Left ventricle myocardium inferior (tissue), 1 donor: ENCODE measurements around the gene VSTM2B. TPM values are rescaled to one million over a fixed set of nuclear protein-coding genes. Genes with fewer than 3 reads are reported as not detected.

Experiments
- DNase-seq: peaks from one replicate; pipeline ENCODE4 v3.0.0-alpha.2; 2020
- H3K27ac ChIP-seq: fragments of 200-600 bp; replicated peaks from 2 replicates; pipeline ENCODE4 v1.8.0; 2021
- H3K27me3 ChIP-seq: fragments of 200-600 bp; 2 replicates; pipeline ENCODE4 v1.8.0; 2021; ENCODE audit warnings: low read depth
- H3K36me3 ChIP-seq: fragments of 200-600 bp; 2 replicates; pipeline ENCODE4 v1.8.0; 2021
- H3K4me1 ChIP-seq: fragments of 200-600 bp; 2 replicates; pipeline ENCODE4 v1.8.0; 2021
- H3K4me3 ChIP-seq: fragments of 200-600 bp; 2 replicates; pipeline ENCODE4 v1.8.0; 2021; ENCODE audit warnings: mild to moderate bottlenecking, moderate library complexity
- H3K9me3 ChIP-seq: fragments of 200-600 bp; replicated peaks from 2 replicates; pipeline ENCODE4 v1.8.0; 2021
- CTCF ChIP-seq: fragments of 200-600 bp; IDR thresholded peaks from 2 replicates; pipeline ENCODE4 v1.8.0; 2021; ENCODE audit warnings: antibody characterized with exemption, mild to moderate bottlenecking, borderline replicate concordance
- intact Hi-C: fragments of 100-400 bp; cut with micrococcal nuclease; formaldehyde crosslinking; loops from one replicate; pipeline ENCODE4 v1.11.0; 2022
- total RNA-seq: library from RNA; stranded (reverse); fragmentation: NEBNext Ultra II Directional; extraction: Animal tissue kit (Norgen Biotek cat#: 25700); gene quantifications from one replicate; pipeline ENCODE4 v1.2.1, GENCODE V29; 2021
- donor health status: DM: no; HTN: yes; CAD: no; lungs with severe emphysema.

The VSTM2B gene
- total RNA-seq, 1 donor from 2014 or later = not detected

GRCh38 chr19:29569038-29569911, 43.5 kb downstream of the VSTM2B start:
- peaks cover 89% of the 10 kb centered on the region for H3K27me3 ChIP-seq

GRCh38 chr19:29571181-29571580, 45.4 kb downstream of the VSTM2B start:
- no peak overlapping the region for H3K4me3 ChIP-seq
- no peaks in the 10 kb centered on the region for H3K4me1 ChIP-seq
- H3K27me3 ChIP-seq = peaks cover 92% of the 10 kb centered on the region
- intact Hi-C loops = no loop called here
- no peak for TF ChIP-seq CTCF
- no peak overlapping the region for H3K27ac ChIP-seq
- H3K36me3 ChIP-seq = no peaks in the 10 kb centered on the region
- H3K9me3 ChIP-seq = no peaks in the 10 kb centered on the region
- no peak for DNase-seq

More at GRCh38 chr19:29569038-29569911, 43.5 kb downstream of the VSTM2B start:
- Histone ChIP-seq H3K4me3 (no peak overlapping the region), H3K4me1 (no peaks in the 10 kb centered on the region), H3K9me3 (no peaks in the 10 kb centered on the region), H3K27ac (no peak overlapping the region), H3K36me3 (no peaks in the 10 kb centered on the region)
- no peak for DNase-seq
- no peak for TF ChIP-seq CTCF
- intact Hi-C loops = no loop called here

GRCh38 chr19:29573486-29573885, 47.7 kb downstream of the VSTM2B start:
- DNase-seq = no peak
- H3K4me1 ChIP-seq = no peaks in the 10 kb centered on the region
- peaks cover 99% of the 10 kb centered on the region for H3K27me3 ChIP-seq
- intact Hi-C loops = no loop called here
- H3K4me3 ChIP-seq = no peak overlapping the region
- no peaks in the 10 kb centered on the region for H3K36me3 ChIP-seq
- TF ChIP-seq CTCF = no peak
- no peaks in the 10 kb centered on the region for H3K9me3 ChIP-seq
- no peak overlapping the region for H3K27ac ChIP-seq

GRCh38 chr19:29574510-29574909, 48.7 kb downstream of the VSTM2B start:
- TF ChIP-seq CTCF = no peak
- no peak for DNase-seq
- intact Hi-C loops = no loop called here
- no peaks in the 10 kb centered on the region for H3K36me3 ChIP-seq
- H3K4me3 ChIP-seq = no peak overlapping the region
- H3K9me3 ChIP-seq = no peaks in the 10 kb centered on the region
- H3K27ac ChIP-seq = no peak overlapping the region
- no peaks in the 10 kb centered on the region for H3K4me1 ChIP-seq
- peaks cover 99% of the 10 kb centered on the region for H3K27me3 ChIP-seq

GRCh38 chr19:29576046-29576606, 50.3 kb downstream of the VSTM2B start:
- TF ChIP-seq CTCF = no peak
- intact Hi-C loops = no loop called here
- H3K27me3 ChIP-seq = peaks cover 100% of the 10 kb centered on the region
- H3K9me3 ChIP-seq = no peaks in the 10 kb centered on the region
- no peak for DNase-seq
- no peak overlapping the region for H3K27ac ChIP-seq
- H3K4me1 ChIP-seq = no peaks in the 10 kb centered on the region
- H3K4me3 ChIP-seq = no peak overlapping the region
- H3K36me3 ChIP-seq = no peaks in the 10 kb centered on the region
